Stimulated activated CD8-positive, alpha-beta memory T cell treated with anti-CD3 and anti-CD28 coated beads, Interleukin-4, amount 100 ng/mL, for 1 hour (primary cell): ENCODE data around the gene ZRANB3.
A peak's percentile ranks its signal among the peaks of the same experiment; 100 is the strongest.
"Not testable (repeated sequence)": the region's sequence is repeated elsewhere in the genome, so short reads cannot be mapped to it uniquely, and the experiment has no call there.

ENCODE experiments used
- DNase-seq, 2 donors: peaks; one replicate each; pipeline ENCODE4 v3.0.0-alpha.2; 2020; ENCODE audit warnings: low read depth in 2 of 2, low spot score in 1 of 2

ZRANB3 gene

GRCh38 chr2:135530313-135531230 is at the start of gene ZRANB3:
Gene ZRANB3 (minus strand): TSS chr2:135531218.
- peak; percentile 76 to 84 for DNase-seq

- DNase-seq, result no peak
Observed at GRCh38 chr2:135573620-135574019, 42.6 kb upstream of the ZRANB3 start.

GRCh38 chr2:135570884-135571283 is 39.9 kb upstream of the ZRANB3 start:
- DNase-seq, result no peak

GRCh38 chr2:135563793-135564192 is 32.8 kb upstream of the ZRANB3 start:
- no peak for DNase-seq

- DNase-seq, result no peak
Observed at GRCh38 chr2:135561925-135562324, 30.9 kb upstream of the ZRANB3 start.

GRCh38 chr2:135557530-135557929 is 26.5 kb upstream of the ZRANB3 start:
- no peak for DNase-seq

- no peak for DNase-seq
Observed at GRCh38 chr2:135555311-135555710, 24.3 kb upstream of the ZRANB3 start.

- no peak for DNase-seq
Observed at GRCh38 chr2:135552887-135553286, 21.9 kb upstream of the ZRANB3 start.

GRCh38 chr2:135551356-135551755 is 20.3 kb upstream of the ZRANB3 start:
- DNase-seq, result no peak

GRCh38 chr2:135547311-135547710 is 16.3 kb upstream of the ZRANB3 start:
- DNase-seq, result no peak

- no peak for DNase-seq
Observed at GRCh38 chr2:135546436-135546835, 15.4 kb upstream of the ZRANB3 start.

GRCh38 chr2:135533545-135533944 is 2.5 kb upstream of the ZRANB3 start:
- not testable (repeated sequence) for DNase-seq

GRCh38 chr2:135532581-135532980 is 1.6 kb upstream of the ZRANB3 start:
- no peak for DNase-seq

- peak; percentile 78 to 86 for DNase-seq
Observed at GRCh38 chr2:135531231-135532197, 496 bp upstream of the ZRANB3 start, which contains the start of gene R3HDM1. Gene R3HDM1 (plus strand): TSS chr2:135531484. CDS start chr2:135604846, 73,362 bp downstream.

GRCh38 chr2:135528006-135528405 is 3.0 kb downstream of the ZRANB3 start:
- no peak for DNase-seq

GRCh38 chr2:135525786-135526185 is 5.2 kb downstream of the ZRANB3 start:
- DNase-seq, result no peak

- no peak for DNase-seq
Observed at GRCh38 chr2:135512099-135512498, 18.9 kb downstream of the ZRANB3 start.

- DNase-seq, result no peak
Observed at GRCh38 chr2:135510577-135510976, 20.4 kb downstream of the ZRANB3 start.

GRCh38 chr2:135504811-135505210 is 26.2 kb downstream of the ZRANB3 start:
- DNase-seq, result no peak

- not testable (repeated sequence) for DNase-seq
Observed at GRCh38 chr2:135498588-135498987, 32.4 kb downstream of the ZRANB3 start.

GRCh38 chr2:135494917-135495316 is 36.1 kb downstream of the ZRANB3 start:
- DNase-seq, result no peak

GRCh38 chr2:135494503-135494902 is 36.5 kb downstream of the ZRANB3 start:
- no peak for DNase-seq
